Lung (tissue), 12 donors: ENCODE data around the gene POLDIP3. TPM values are rescaled to one million over a fixed set of nuclear protein-coding genes. Genes with fewer than 3 reads are reported as not detected.

Experiments
- ATAC-seq: fragments of 200-7000 bp; cut with Tn5 transposase; one replicate; pipeline ENCODE4 v1.9.1; 2020; ENCODE audit warnings: moderate number of reproducible peaks; ENCODE audit not compliant: insufficient read depth, low FRiP score
- DNase-seq, 3 donors: peaks; one replicate each; pipeline ENCODE4 v3.0.0-alpha.2; 2013 to 2017
- H3K27ac ChIP-seq, 2 donors: one replicate each; pipeline ENCODE4 v1.5.1; 2013; ENCODE audit warnings: mild to moderate bottlenecking in 2 of 2, moderate library complexity in 2 of 2, control low read depth in 1 of 2, inconsistent platforms in 1 of 2, low read depth in 1 of 2, low read length in 1 of 2
- H3K27me3 ChIP-seq, 3 donors: one replicate each; pipeline ENCODE4 v1.5.1; 2013; ENCODE audit warnings: low read length in 2 of 3; ENCODE audit not compliant: control insufficient read depth in 3 of 3, insufficient read depth in 3 of 3
- H3K36me3 ChIP-seq, 4 donors: one replicate each; pipeline ENCODE4 v1.5.1; 2013; ENCODE audit warnings: low read length in 4 of 4, mild to moderate bottlenecking in 1 of 4, moderate library complexity in 1 of 4; ENCODE audit not compliant: control insufficient read depth in 4 of 4, insufficient read depth in 4 of 4
- H3K4me1 ChIP-seq, 5 donors: one replicate each; pipeline ENCODE4 v1.5.1; 2013; ENCODE audit warnings: low read length in 5 of 5, mild to moderate bottlenecking in 2 of 5, moderate library complexity in 1 of 5; ENCODE audit not compliant: control insufficient read depth in 5 of 5, insufficient read depth in 5 of 5
- H3K4me3 ChIP-seq: one replicate; pipeline ENCODE4 v1.5.1; 2013; ENCODE audit warnings: mild to moderate bottlenecking, control low read depth, moderate library complexity
- H3K9ac ChIP-seq, 2 donors: one replicate each; pipeline ENCODE4 v1.5.1; 2013; ENCODE audit warnings: low read length in 2 of 2, control low read depth in 1 of 2; ENCODE audit not compliant: insufficient read depth in 1 of 2
- H3K9me3 ChIP-seq, 4 donors: one replicate each; pipeline ENCODE4 v1.5.1; 2013; ENCODE audit warnings: low read length in 3 of 4, mild to moderate bottlenecking in 1 of 4, moderate library complexity in 1 of 4; ENCODE audit not compliant: control insufficient read depth in 4 of 4, insufficient read depth in 3 of 4
- CTCF ChIP-seq: IDR thresholded peaks from 2 replicates; pipeline ENCODE4 v1.5.1; 2012; ENCODE audit warnings: mild to moderate bottlenecking; ENCODE audit errors: control extremely low read depth, extremely low read depth
- WGBS, 2 donors: extraction: QIAGEN DNeasy Blood & Tissue Kit; methylation state at CpG; one replicate each; pipeline ENCODE4 v1.1.7; 2013; 5-methylcytosine and 5-hydroxymethylcytosine counted together
- polyA plus RNA-seq, 2 donors: library from polyadenylated mRNA; stranded (reverse); fragments of 200-250 nt; gene quantifications; one replicate each; pipeline ENCODE4 v1.2.1, GENCODE V29; 2013
- total RNA-seq, 2 donors: library from RNA; depleted of rRNA in 1 of 2; stranded (reverse); fragments of >200 nt in 1 of 2; gene quantifications; one replicate each; pipeline ENCODE4 v1.2.1, GENCODE V29; 2014 to 2021
- donor health status: control.
- donor health status: control.
- donor health status: Bipolar disorder and iron deficiency.
- donor health status: healthy.
- donor health status: DM: yes; HTN: yes; CAD: no.

Gene POLDIP3
- total and polyA plus RNA-seq, 4 donors: 20.5 to 62.1 (median 42.7) TPM

GRCh38 chr22:42615092-42615859, 593 bp upstream of the POLDIP3 start:
- H3K4me1 ChIP-seq: peaks cover 12 to 51% (median 32%) of the 10 kb centered on the region in 5 donors
- ATAC-seq: peak; percentile 75

DNA sequence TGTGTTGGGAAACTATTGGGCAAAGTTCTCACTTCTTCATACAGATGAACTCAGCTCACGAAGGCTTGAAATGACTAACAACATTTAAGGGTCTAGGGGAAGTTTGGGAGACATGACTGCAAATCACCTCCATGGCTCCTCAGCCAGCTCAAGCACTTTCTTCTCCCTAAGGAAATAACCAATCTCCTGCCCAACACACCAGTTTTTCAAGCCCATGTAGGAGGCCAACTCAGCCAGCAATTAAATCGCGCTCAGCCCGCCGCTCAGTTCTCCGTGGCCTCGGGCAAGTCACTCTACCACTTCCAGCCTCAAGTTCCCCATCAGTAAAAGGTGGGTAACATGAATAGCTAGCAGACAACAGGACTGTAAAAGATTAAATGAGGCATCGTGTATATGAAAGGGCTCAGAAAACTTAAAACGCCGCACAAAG, 796 bp downstream of the POLDIP3 start:
- peak overlapping the region; percentile 85 to 99 for H3K27ac ChIP-seq
- H3K9ac ChIP-seq: peak overlapping the region; percentile 53 to 72
- H3K4me1 ChIP-seq: peaks cover 12 to 63% (median 42%) of the 10 kb centered on the region in 5 donors
- TF ChIP-seq CTCF: no peak
- 0% methylated on average over 10 of the region's 10 CpGs for WGBS, 2 donors
- H3K4me3 ChIP-seq: peak overlapping the region; percentile 83
- peaks cover 0 to 12% (median under 1%) of the 10 kb centered on the region in 4 donors for H3K36me3 ChIP-seq
- DNase-seq (no peak), ATAC-seq (no peak)
- H3K9me3 ChIP-seq: no peaks in the 10 kb centered on the region
- no peaks in the 10 kb centered on the region for H3K27me3 ChIP-seq

More at GRCh38 chr22:42615092-42615859, 593 bp upstream of the POLDIP3 start:
- TF ChIP-seq CTCF: no peak
- H3K9ac ChIP-seq: peak overlapping the region; percentile 86 to 91
- H3K9me3 ChIP-seq: no peaks in the 10 kb centered on the region
- peak overlapping the region; percentile 85 to 98 for H3K27ac ChIP-seq
- 0% methylated on average over 35 of the region's 35 CpGs for WGBS, 2 donors
- no peaks in the 10 kb centered on the region for H3K27me3 ChIP-seq
- peak overlapping the region; percentile 47 for H3K4me3 ChIP-seq
- H3K36me3 ChIP-seq: peaks cover 5 to 14% (median 10%) of the 10 kb centered on the region in 4 donors
- peak; percentile 96 to 99 (median 98) for DNase-seq

- ATAC-seq (no peak), DNase-seq (no peak)
- Histone ChIP-seq H3K9me3 (no peaks in the 10 kb centered on the region), H3K9ac (peak overlapping the region in 1 of 2 donors; percentile 24), H3K4me1 (peaks cover 12 to 62% (median 46%) of the 10 kb centered on the region in 5 donors), H3K27me3 (no peaks in the 10 kb centered on the region), H3K36me3 (peaks cover 0 to 12% (median 0%) of the 10 kb centered on the region in 4 donors), H3K4me3 (no peak overlapping the region), H3K27ac (no peak overlapping the region)
- WGBS, 2 donors: 81 to 88% methylated on average over 11 of the region's 11 CpGs
- no peak for TF ChIP-seq CTCF
Observed at GRCh38 chr22:42612336-42612735, 2.3 kb downstream of the POLDIP3 start.
